ENCODE results near the gene ST3GAL3.
"Not testable (repeated sequence)": the region's sequence is repeated elsewhere in the genome, so short reads cannot be mapped to it uniquely, and the experiment has no call there.

The ST3GAL3 gene

DNA sequence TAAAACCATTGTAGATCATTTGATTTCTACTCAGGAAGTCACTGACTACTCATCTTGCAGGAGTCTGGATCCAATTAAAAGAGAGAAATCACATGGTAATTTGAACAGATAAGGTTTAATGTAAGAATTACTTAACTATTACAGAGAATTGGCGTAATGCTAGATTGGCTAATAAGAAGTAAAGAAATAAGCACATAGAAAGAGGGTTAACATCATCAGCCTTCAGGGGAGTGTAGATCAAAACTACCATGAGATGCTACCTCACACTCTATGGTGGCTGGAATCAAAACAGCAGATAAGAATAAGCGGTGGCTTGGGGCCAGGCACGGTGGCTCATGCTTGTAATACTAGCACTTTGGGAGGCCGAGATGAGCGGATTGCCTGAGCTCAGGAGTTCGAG, 11.7 kb downstream of the ST3GAL3 start:
- Histone ChIP-seq H3K27me3 (ENCODE audit: control insufficient read depth, insufficient read depth, low read length, poor library complexity, severe bottlenecking) (no peaks in the 10 kb centered on the region), H3K4me1 (ENCODE audit: control insufficient read depth, insufficient read depth, low read length) (no peaks in the 10 kb centered on the region), H3K27ac (ENCODE audit: insufficient read depth, low read depth, low read length, poor library complexity, severe bottlenecking) (no peak overlapping the region), H3K4me3 (ENCODE audit: insufficient read depth, low read depth, low read length) (no peak overlapping the region), H3K36me3 (ENCODE audit: control insufficient read depth, insufficient read depth, low read length) (no peaks in the 10 kb centered on the region), H3K9me3 (ENCODE audit: control insufficient read depth, low read length) (no peaks in the 10 kb centered on the region)
- WGBS, 2 experiments, result 96 to 97% methylated on average over 6 of the region's 6 CpGs

- H3K4me1 ChIP-seq (ENCODE audit: control insufficient read depth, insufficient read depth, low read length); H3K4me3 ChIP-seq (ENCODE audit: insufficient read depth, low read depth, low read length); H3K27ac ChIP-seq (ENCODE audit: insufficient read depth, low read depth, low read length, poor library complexity, severe bottlenecking); H3K27me3 ChIP-seq (ENCODE audit: control insufficient read depth, insufficient read depth, low read length, poor library complexity, severe bottlenecking); H3K9me3 ChIP-seq (ENCODE audit: control insufficient read depth, low read length); H3K36me3 ChIP-seq (ENCODE audit: control insufficient read depth, insufficient read depth, low read length): not testable (repeated sequence)
- WGBS, 2 experiments, result 94 to 95% methylated on average over 8 to 10 of the region's 10 CpGs
Observed at GRCh38 chr1:43719670-43720419, 12.5 kb downstream of the ST3GAL3 start.

DNA sequence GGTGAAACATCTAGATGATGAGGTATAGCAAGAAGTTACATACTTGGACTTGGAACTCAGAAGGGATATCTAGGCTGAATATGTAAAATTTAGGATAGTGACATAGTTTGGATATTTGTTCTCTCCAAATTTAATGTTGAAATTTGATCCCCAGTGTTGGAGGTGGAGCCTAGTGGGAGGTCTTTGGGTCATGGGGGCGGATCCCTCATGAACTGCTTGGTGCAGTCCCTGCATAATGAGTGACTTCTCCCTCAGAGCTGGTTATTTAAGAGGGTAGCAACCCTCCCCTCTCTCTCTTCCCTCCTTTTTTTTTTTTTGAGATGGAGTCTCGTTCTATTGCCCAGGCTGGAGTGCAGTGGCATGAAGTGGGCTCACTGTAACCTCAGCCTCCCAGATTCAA, 15.5 kb downstream of the ST3GAL3 start:
- Histone ChIP-seq H3K27me3 (ENCODE audit: control insufficient read depth, insufficient read depth, low read length, poor library complexity, severe bottlenecking) (no peaks in the 10 kb centered on the region), H3K4me1 (ENCODE audit: control insufficient read depth, insufficient read depth, low read length) (no peaks in the 10 kb centered on the region), H3K36me3 (ENCODE audit: control insufficient read depth, insufficient read depth, low read length) (no peaks in the 10 kb centered on the region), H3K27ac (ENCODE audit: insufficient read depth, low read depth, low read length, poor library complexity, severe bottlenecking) (no peak overlapping the region), H3K4me3 (ENCODE audit: insufficient read depth, low read depth, low read length) (no peak overlapping the region), H3K9me3 (ENCODE audit: control insufficient read depth, low read length) (no peaks in the 10 kb centered on the region)
- WGBS, 2 experiments, result 88 to 94% methylated on average over 2 of the region's 2 CpGs

GRCh38 chr1:43729816-43730463, 22.6 kb downstream of the ST3GAL3 start:
- Histone ChIP-seq H3K27ac (ENCODE audit: insufficient read depth, low read depth, low read length, poor library complexity, severe bottlenecking) (no peak overlapping the region), H3K27me3 (ENCODE audit: control insufficient read depth, insufficient read depth, low read length, poor library complexity, severe bottlenecking) (no peaks in the 10 kb centered on the region), H3K4me3 (ENCODE audit: insufficient read depth, low read depth, low read length) (no peak overlapping the region), H3K4me1 (ENCODE audit: control insufficient read depth, insufficient read depth, low read length) (no peaks in the 10 kb centered on the region), H3K9me3 (ENCODE audit: control insufficient read depth, low read length) (no peaks in the 10 kb centered on the region), H3K36me3 (ENCODE audit: control insufficient read depth, insufficient read depth, low read length) (no peaks in the 10 kb centered on the region)
- 96% methylated on average over 3 of the region's 4 CpGs for WGBS, 2 experiments

DNA sequence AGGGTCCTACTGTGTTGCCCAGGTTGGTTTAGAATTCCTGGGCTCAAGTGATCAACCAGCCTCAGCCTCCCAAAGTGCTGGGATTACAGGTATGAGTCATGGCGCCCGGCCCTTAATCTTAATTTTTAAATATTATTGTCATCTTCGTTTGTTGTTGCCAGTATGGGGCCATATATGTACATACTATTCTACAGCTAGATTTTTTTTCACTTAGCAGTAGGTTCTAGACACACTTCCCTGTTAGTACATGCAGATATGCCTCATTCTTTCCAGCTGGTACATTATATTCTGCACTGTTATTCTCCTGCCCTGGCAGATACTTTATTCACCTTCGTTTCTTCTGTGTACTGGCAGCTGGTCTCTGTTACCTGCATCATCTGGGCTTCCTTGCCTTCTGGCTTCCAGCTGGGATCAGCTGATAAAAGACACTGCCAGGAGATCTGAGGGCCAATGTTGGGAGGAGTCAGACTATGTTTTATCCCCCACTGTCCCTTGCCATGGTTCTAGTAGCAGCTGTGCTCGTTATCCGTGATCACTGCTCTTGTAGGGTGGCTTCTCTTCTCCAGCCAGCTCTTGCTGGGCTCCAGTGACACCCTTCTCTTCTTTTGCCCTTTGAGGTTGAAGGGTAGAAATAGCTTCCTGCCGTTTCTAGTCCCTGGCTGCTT, 24.7 kb downstream of the ST3GAL3 start:
- H3K27me3 ChIP-seq (ENCODE audit: control insufficient read depth, insufficient read depth, low read length, poor library complexity, severe bottlenecking), result no peaks in the 10 kb centered on the region
- H3K4me1 ChIP-seq (ENCODE audit: control insufficient read depth, insufficient read depth, low read length), result no peaks in the 10 kb centered on the region
- no peak overlapping the region for H3K27ac ChIP-seq (ENCODE audit: insufficient read depth, low read depth, low read length, poor library complexity, severe bottlenecking)
- 87 to 88% methylated on average over 7 of the region's 7 CpGs for WGBS, 2 experiments
- no peaks in the 10 kb centered on the region for H3K9me3 ChIP-seq (ENCODE audit: control insufficient read depth, low read length)
- H3K4me3 ChIP-seq (ENCODE audit: insufficient read depth, low read depth, low read length), result no peak overlapping the region
- no peaks in the 10 kb centered on the region for H3K36me3 ChIP-seq (ENCODE audit: control insufficient read depth, insufficient read depth, low read length)

- H3K36me3 ChIP-seq (ENCODE audit: control insufficient read depth, insufficient read depth, low read length), result peaks cover 7% of the 10 kb centered on the region
- WGBS, 2 experiments, result 93 to 96% methylated on average over 2 of the region's 2 CpGs
- no peaks in the 10 kb centered on the region for H3K4me1 ChIP-seq (ENCODE audit: control insufficient read depth, insufficient read depth, low read length)
- H3K9me3 ChIP-seq (ENCODE audit: control insufficient read depth, low read length), result no peaks in the 10 kb centered on the region
- H3K27ac ChIP-seq (ENCODE audit: insufficient read depth, low read depth, low read length, poor library complexity, severe bottlenecking), result no peak overlapping the region
- no peaks in the 10 kb centered on the region for H3K27me3 ChIP-seq (ENCODE audit: control insufficient read depth, insufficient read depth, low read length, poor library complexity, severe bottlenecking)
- no peak overlapping the region for H3K4me3 ChIP-seq (ENCODE audit: insufficient read depth, low read depth, low read length)
Observed at GRCh38 chr1:43736819-43737218, 29.5 kb downstream of the ST3GAL3 start.

GRCh38 chr1:43742026-43742425, 34.7 kb downstream of the ST3GAL3 start:
- Histone ChIP-seq H3K27ac (ENCODE audit: insufficient read depth, low read depth, low read length, poor library complexity, severe bottlenecking) (no peak overlapping the region), H3K9me3 (ENCODE audit: control insufficient read depth, low read length) (no peaks in the 10 kb centered on the region), H3K36me3 (ENCODE audit: control insufficient read depth, insufficient read depth, low read length) (peaks cover 7% of the 10 kb centered on the region), H3K4me1 (ENCODE audit: control insufficient read depth, insufficient read depth, low read length) (no peaks in the 10 kb centered on the region), H3K27me3 (ENCODE audit: control insufficient read depth, insufficient read depth, low read length, poor library complexity, severe bottlenecking) (no peaks in the 10 kb centered on the region), H3K4me3 (ENCODE audit: insufficient read depth, low read depth, low read length) (no peak overlapping the region)
- 82 to 88% methylated on average over 4 of the region's 4 CpGs for WGBS, 2 experiments

GRCh38 chr1:43743206-43743605, 35.9 kb downstream of the ST3GAL3 start:
- no peak overlapping the region for H3K27ac ChIP-seq (ENCODE audit: insufficient read depth, low read depth, low read length, poor library complexity, severe bottlenecking)
- no peaks in the 10 kb centered on the region for H3K27me3 ChIP-seq (ENCODE audit: control insufficient read depth, insufficient read depth, low read length, poor library complexity, severe bottlenecking)
- H3K4me3 ChIP-seq (ENCODE audit: insufficient read depth, low read depth, low read length), result no peak overlapping the region
- no peaks in the 10 kb centered on the region for H3K4me1 ChIP-seq (ENCODE audit: control insufficient read depth, insufficient read depth, low read length)
- peaks cover 7% of the 10 kb centered on the region for H3K36me3 ChIP-seq (ENCODE audit: control insufficient read depth, insufficient read depth, low read length)
- no peaks in the 10 kb centered on the region for H3K9me3 ChIP-seq (ENCODE audit: control insufficient read depth, low read length)
- 95 to 100% methylated on average over 1 of the region's 1 CpG for WGBS, 2 experiments

DNA sequence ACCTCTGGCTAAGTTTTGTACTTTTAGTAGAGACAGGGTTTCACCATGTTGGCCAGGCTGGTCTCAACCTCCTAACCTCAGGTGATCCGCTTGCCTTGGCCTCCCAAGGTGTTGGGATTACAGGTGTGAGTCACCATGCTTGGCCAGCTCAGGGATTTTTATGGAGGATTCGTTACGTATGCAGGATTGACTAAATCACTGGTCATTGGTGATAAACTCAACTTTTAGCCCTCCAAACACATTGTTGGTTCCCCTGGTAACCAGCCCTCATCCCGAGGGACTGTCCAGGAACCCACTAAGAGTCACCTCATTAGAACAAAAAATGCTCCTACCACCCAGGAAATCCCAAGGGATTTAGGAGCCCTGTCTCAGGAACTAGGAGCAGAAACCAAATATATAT, 40.4 kb downstream of the ST3GAL3 start:
- H3K4me3 ChIP-seq (ENCODE audit: insufficient read depth, low read depth, low read length), result no peak overlapping the region
- 93 to 95% methylated on average over 4 of the region's 4 CpGs for WGBS, 2 experiments
- H3K27me3 ChIP-seq (ENCODE audit: control insufficient read depth, insufficient read depth, low read length, poor library complexity, severe bottlenecking), result no peaks in the 10 kb centered on the region
- no peaks in the 10 kb centered on the region for H3K4me1 ChIP-seq (ENCODE audit: control insufficient read depth, insufficient read depth, low read length)
- H3K36me3 ChIP-seq (ENCODE audit: control insufficient read depth, insufficient read depth, low read length), result no peaks in the 10 kb centered on the region
- H3K9me3 ChIP-seq (ENCODE audit: control insufficient read depth, low read length), result no peaks in the 10 kb centered on the region
- H3K27ac ChIP-seq (ENCODE audit: insufficient read depth, low read depth, low read length, poor library complexity, severe bottlenecking), result no peak overlapping the region

DNA sequence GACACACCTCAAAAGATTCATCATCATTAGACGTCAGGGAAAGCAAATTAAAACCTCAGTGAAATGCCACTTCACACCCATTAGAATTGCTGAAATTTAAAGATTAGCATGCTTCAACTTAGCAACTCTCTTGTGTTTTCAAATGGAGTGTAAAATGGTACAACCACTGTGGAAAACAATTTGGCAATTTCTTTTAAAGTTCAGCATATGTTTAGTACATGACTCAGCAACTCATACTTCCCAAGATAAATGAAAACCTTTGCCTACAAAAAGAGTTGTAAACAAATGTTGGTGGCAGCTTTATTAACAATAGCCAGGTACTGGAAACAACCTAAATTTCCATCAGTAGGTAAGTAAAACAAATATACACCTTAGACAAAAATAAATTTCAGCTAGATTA, 42.7 kb downstream of the ST3GAL3 start:
- Histone ChIP-seq H3K27ac (ENCODE audit: insufficient read depth, low read depth, low read length, poor library complexity, severe bottlenecking) (no peak overlapping the region), H3K9me3 (ENCODE audit: control insufficient read depth, low read length) (no peaks in the 10 kb centered on the region), H3K27me3 (ENCODE audit: control insufficient read depth, insufficient read depth, low read length, poor library complexity, severe bottlenecking) (no peaks in the 10 kb centered on the region), H3K4me1 (ENCODE audit: control insufficient read depth, insufficient read depth, low read length) (no peaks in the 10 kb centered on the region), H3K36me3 (ENCODE audit: control insufficient read depth, insufficient read depth, low read length) (no peaks in the 10 kb centered on the region), H3K4me3 (ENCODE audit: insufficient read depth, low read depth, low read length) (no peak overlapping the region)
- WGBS, 2 experiments, result 93 to 100% methylated on average over 1 of the region's 1 CpG

All from ectodermal cell (in vitro differentiated cells).